HepG2 (cell line): Measurements from ENCODE around the gene SMG5. TPM values are rescaled to one million over a fixed set of nuclear protein-coding genes. Genes with fewer than 3 reads are reported as not detected.

Source experiments
- AGO2 ChIP-seq: fragments of 200-400 bp; formaldehyde crosslinking; optimal IDR thresholded peaks from 2 replicates; pipeline ENCODE3; 2017; ENCODE audit warnings: mild to moderate bottlenecking, low read depth, low read length, moderate library complexity
- BRCA1 ChIP-seq: sonication (generic); formaldehyde crosslinking; IDR thresholded peaks from 2 replicates; pipeline ENCODE4 v1.4.0; 2020; ENCODE audit warnings: missing genetic modification reagents
- EP300 ChIP-seq, 3 experiments: sonication (generic) in 1 of 3; formaldehyde crosslinking in 1 of 3; IDR thresholded peaks; 2 replicates each; pipeline versions ENCODE4 v1.5.1 to v1.6.1; 2011 to 2020; ENCODE audit warnings: low read depth in 2 of 3, low read length in 2 of 3, borderline replicate concordance in 1 of 3, improper control_type of control experiment in 1 of 3, mild to moderate bottlenecking in 1 of 3, missing genetic modification reagents in 1 of 3, moderate library complexity in 1 of 3
- GABPB1 ChIP-seq: IDR thresholded peaks from 2 replicates; pipeline ENCODE4 v1.6.1; 2016; ENCODE audit warnings: mild to moderate bottlenecking, missing genetic modification reagents, moderate library complexity, missing compliant biosample characterization
- HNF4G ChIP-seq, 2 experiments: sonication (generic) in 1 of 2; formaldehyde crosslinking in 1 of 2; IDR thresholded peaks; 2 replicates each; pipeline versions ENCODE4 v1.4.0 to v1.6.1; 2011 to 2020; ENCODE audit warnings: borderline replicate concordance in 2 of 2, low read depth in 2 of 2, mild to moderate bottlenecking in 2 of 2, low read length in 1 of 2, missing genetic modification reagents in 1 of 2, moderate library complexity in 1 of 2
- JUN ChIP-seq: sonication (generic); formaldehyde crosslinking; IDR thresholded peaks from 2 replicates; pipeline ENCODE4 v1.4.0; 2020; ENCODE audit warnings: mild to moderate bottlenecking, missing genetic modification reagents
- MEIS1 ChIP-seq: sonication (generic); formaldehyde crosslinking; IDR thresholded peaks from 2 replicates; pipeline ENCODE4 v1.9.0; 2021; ENCODE audit warnings: mild to moderate bottlenecking, missing genetic modification reagents, moderate library complexity, borderline replicate concordance
- MTF2 ChIP-seq: sonication (generic); formaldehyde crosslinking; IDR thresholded peaks from 2 replicates; pipeline ENCODE4 v1.5.0; 2020; ENCODE audit warnings: missing genetic modification reagents, borderline replicate concordance
- SKI ChIP-seq: fragments of 450-650 bp; IDR thresholded peaks from one replicate; pipeline ENCODE4 v1.6.1; 2018; ENCODE audit warnings: mild to moderate bottlenecking; ENCODE audit not compliant: partially characterized antibody
- SNAI1 ChIP-seq: sonication (generic); formaldehyde crosslinking; IDR thresholded peaks from 2 replicates; pipeline ENCODE4 v1.5.0; 2020; ENCODE audit warnings: mild to moderate bottlenecking, missing genetic modification reagents, borderline replicate concordance
- XRCC5 ChIP-seq: fragments of 200-400 bp; formaldehyde crosslinking; optimal IDR thresholded peaks from 2 replicates; pipeline ENCODE3; 2017; ENCODE audit warnings: mild to moderate bottlenecking, low read length
- ZMYM4 ChIP-seq: sonication (generic); formaldehyde crosslinking; IDR thresholded peaks from 2 replicates; pipeline ENCODE4 v1.8.1; 2023; ENCODE audit warnings: mild to moderate bottlenecking, missing genetic modification reagents
- ZNF17 ChIP-seq: sonication (generic); formaldehyde crosslinking; IDR thresholded peaks from 2 replicates; pipeline ENCODE4 v1.5.0; 2020; ENCODE audit warnings: mild to moderate bottlenecking, missing genetic modification reagents
- ZNF264 ChIP-seq: sonication (generic); formaldehyde crosslinking; IDR thresholded peaks from 2 replicates; pipeline ENCODE4 v1.4.0; 2020; ENCODE audit warnings: missing genetic modification reagents
- ZNF350 ChIP-seq: sonication (generic); formaldehyde crosslinking; IDR thresholded peaks from 2 replicates; pipeline ENCODE4 v1.4.0; 2020; ENCODE audit warnings: mild to moderate bottlenecking, low read depth, missing genetic modification reagents, borderline replicate concordance
- ZNF543 ChIP-seq: sonication (generic); formaldehyde crosslinking; IDR thresholded peaks from 2 replicates; pipeline ENCODE4 v1.4.0; 2020; ENCODE audit warnings: mild to moderate bottlenecking, missing genetic modification reagents
- ZNF878 ChIP-seq: sonication (generic); formaldehyde crosslinking; IDR thresholded peaks from 2 replicates; pipeline ENCODE4 v1.8.1; 2023; ENCODE audit warnings: mild to moderate bottlenecking, missing genetic modification reagents, moderate library complexity
- polyA plus RNA-seq, 8 experiments: library from polyadenylated mRNA; depleted of rRNA in 3 of 8; stranded (reverse) in 7 of 8; unstranded in 1 of 8; fragments of >200 nt; fragmentation: Illumina TruSeq in 4 of 8; extraction: Trizol in 4 of 8; gene quantifications; 2 replicates each; pipeline versions ENCODE4 v1.2.1 to v1.2.3, GENCODE V29; 2011 to 2016; ENCODE audit warnings: low read depth in 4 of 8, missing spikeins in 1 of 8, mixed read lengths in 1 of 8; ENCODE audit not compliant: insufficient read depth in 1 of 8
- total RNA-seq, 5 experiments: library from RNA; depleted of rRNA; stranded (reverse); fragments of >200 nt; fragmentation: Illumina TruSeq; extraction: Trizol; gene quantifications; 2 replicates each; pipeline ENCODE4 v1.2.3, GENCODE V29; 2016; ENCODE audit warnings: low read depth in 1 of 5
- TF ChIP-seq, protein P1 (sequence below): IDR thresholded peaks from 2 replicates; pipeline ENCODE4 v1.6.1; 2016
- TF ChIP-seq, protein P2 (sequence below): sonication (generic); formaldehyde crosslinking; IDR thresholded peaks from 2 replicates; pipeline ENCODE4 v1.4.0; 2020; ENCODE audit warnings: missing genetic modification reagents
- TF ChIP-seq, protein P3 (sequence below): sonication (generic); formaldehyde crosslinking; IDR thresholded peaks from 2 replicates; pipeline ENCODE4 v1.4.0; 2020; ENCODE audit warnings: missing genetic modification reagents
- TF ChIP-seq, protein P4 (sequence below): sonication (generic); formaldehyde crosslinking; IDR thresholded peaks from 2 replicates; pipeline ENCODE4 v1.4.0; 2020; ENCODE audit warnings: missing genetic modification reagents, mild to moderate bottlenecking, borderline replicate concordance
- TF ChIP-seq, protein P5 (sequence below): IDR thresholded peaks from 2 replicates; pipeline ENCODE4 v1.6.1; 2018; ENCODE audit warnings: missing genetic modification reagents, mild to moderate bottlenecking, missing compliant biosample characterization

SMG5 gene
- total and polyA plus RNA-seq, 2 of the 13 experiments (the other 11 are each of a cell fraction or from before 2014, with no cell fraction given), result 50.5 to 84.0 TPM

DNA sequence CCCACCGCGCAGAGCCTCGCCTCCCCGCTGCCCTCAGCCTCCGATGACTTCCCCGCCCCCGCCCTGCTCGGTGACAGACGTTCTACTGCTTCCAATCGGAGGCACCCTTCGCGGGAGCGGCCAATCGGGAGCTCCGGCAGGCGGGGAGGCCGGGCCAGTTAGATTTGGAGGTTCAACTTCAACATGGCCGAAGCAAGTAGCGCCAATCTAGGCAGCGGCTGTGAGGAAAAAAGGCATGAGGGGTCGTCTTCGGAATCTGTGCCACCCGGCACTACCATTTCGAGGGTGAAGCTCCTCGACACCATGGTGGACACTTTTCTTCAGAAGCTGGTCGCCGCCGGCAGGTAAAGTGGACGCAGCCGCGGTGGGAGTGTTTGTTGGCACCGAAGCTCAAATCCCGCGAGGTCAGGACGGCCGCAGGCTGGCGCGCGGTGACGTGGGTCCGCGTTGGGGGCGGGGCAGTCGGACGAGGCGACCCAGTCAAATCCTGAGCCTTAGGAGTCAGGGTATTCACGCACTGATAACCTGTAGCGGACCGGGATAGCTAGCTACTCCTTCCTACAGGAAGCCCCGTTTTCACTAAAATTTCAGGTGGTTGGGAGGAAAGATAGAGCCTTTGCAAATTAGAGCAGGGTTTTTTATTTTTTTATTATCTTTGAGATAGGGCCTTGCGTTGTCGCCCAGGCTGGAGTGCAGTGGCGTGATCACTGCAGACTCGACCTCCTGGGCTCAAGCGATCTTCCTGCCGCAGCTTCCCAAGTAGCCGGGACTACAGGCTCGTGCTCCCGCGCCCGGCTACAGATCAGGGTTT lies 69.6 kb downstream of the SMG5 start, which contains the start of gene PMF1 (continued):
- TF ChIP-seq EP300 (IDR thresholded peaks at IDR 0.05; ENCODE audit: low read depth in 2 of 2, low read length in 2 of 2) (no peak), EP300 (CRISPR knock-in tag; IDR thresholded peaks at IDR 0.05; ENCODE audit: borderline replicate concordance) (peak; percentile 40; the same call in 1 of the 2 replicates), ZMYM4 (CRISPR knock-in tag) (peak; percentile 84; the same call in 1 of the 2 replicates), ZNF17 (CRISPR knock-in tag) (no peak), SKI (no peak), XRCC5 (no peak), ZNF264 (CRISPR knock-in tag) (peak; percentile 52; the same call in 1 of the 2 replicates), JUN (CRISPR knock-in tag) (peak; percentile 74; the same call in 1 of the 2 replicates), MEIS1 (CRISPR knock-in tag) (peak; percentile 76), ZNF350 (CRISPR knock-in tag) (peak; percentile 83; the same call in 1 of the 2 replicates), BRCA1 (peak; percentile 52; the same call in 1 of the 2 replicates), HNF4G (IDR thresholded peaks at IDR 0.05; ENCODE audit: borderline replicate concordance, low read depth, low read length) (no peak), HNF4G (CRISPR knock-in tag; IDR thresholded peaks at IDR 0.05; ENCODE audit: borderline replicate concordance, low read depth) (peak; percentile 63; the same call in 1 of the 2 replicates), MTF2 (CRISPR knock-in tag) (no peak), GABPB1 (CRISPR knock-in tag) (peak; percentile 81), ZNF543 (CRISPR knock-in tag) (peak; percentile 86), SNAI1 (no peak), ZNF878 (CRISPR knock-in tag) (0 out of 2 replicates have a peak, but pooled peaks have one; percentile 73), AGO2 (peak; percentile 97)
- TF ChIP-seq, protein P1, sequence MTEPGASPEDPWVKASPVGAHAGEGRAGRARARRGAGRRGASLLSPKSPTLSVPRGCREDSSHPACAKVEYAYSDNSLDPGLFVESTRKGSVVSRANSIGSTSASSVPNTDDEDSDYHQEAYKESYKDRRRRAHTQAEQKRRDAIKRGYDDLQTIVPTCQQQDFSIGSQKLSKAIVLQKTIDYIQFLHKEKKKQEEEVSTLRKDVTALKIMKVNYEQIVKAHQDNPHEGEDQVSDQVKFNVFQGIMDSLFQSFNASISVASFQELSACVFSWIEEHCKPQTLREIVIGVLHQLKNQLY, result no peak
- TF ChIP-seq, protein P2, sequence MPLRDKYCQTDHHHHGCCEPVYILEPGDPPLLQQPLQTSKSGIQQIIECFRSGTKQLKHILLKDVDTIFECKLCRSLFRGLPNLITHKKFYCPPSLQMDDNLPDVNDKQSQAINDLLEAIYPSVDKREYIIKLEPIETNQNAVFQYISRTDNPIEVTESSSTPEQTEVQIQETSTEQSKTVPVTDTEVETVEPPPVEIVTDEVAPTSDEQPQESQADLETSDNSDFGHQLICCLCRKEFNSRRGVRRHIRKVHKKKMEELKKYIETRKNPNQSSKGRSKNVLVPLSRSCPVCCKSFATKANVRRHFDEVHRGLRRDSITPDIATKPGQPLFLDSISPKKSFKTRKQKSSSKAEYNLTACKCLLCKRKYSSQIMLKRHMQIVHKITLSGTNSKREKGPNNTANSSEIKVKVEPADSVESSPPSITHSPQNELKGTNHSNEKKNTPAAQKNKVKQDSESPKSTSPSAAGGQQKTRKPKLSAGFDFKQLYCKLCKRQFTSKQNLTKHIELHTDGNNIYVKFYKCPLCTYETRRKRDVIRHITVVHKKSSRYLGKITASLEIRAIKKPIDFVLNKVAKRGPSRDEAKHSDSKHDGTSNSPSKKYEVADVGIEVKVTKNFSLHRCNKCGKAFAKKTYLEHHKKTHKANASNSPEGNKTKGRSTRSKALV (CRISPR knock-in tag), result no peak
- TF ChIP-seq, protein P3, sequence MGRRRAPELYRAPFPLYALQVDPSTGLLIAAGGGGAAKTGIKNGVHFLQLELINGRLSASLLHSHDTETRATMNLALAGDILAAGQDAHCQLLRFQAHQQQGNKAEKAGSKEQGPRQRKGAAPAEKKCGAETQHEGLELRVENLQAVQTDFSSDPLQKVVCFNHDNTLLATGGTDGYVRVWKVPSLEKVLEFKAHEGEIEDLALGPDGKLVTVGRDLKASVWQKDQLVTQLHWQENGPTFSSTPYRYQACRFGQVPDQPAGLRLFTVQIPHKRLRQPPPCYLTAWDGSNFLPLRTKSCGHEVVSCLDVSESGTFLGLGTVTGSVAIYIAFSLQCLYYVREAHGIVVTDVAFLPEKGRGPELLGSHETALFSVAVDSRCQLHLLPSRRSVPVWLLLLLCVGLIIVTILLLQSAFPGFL (CRISPR knock-in tag), result no peak
- TF ChIP-seq, protein P4, sequence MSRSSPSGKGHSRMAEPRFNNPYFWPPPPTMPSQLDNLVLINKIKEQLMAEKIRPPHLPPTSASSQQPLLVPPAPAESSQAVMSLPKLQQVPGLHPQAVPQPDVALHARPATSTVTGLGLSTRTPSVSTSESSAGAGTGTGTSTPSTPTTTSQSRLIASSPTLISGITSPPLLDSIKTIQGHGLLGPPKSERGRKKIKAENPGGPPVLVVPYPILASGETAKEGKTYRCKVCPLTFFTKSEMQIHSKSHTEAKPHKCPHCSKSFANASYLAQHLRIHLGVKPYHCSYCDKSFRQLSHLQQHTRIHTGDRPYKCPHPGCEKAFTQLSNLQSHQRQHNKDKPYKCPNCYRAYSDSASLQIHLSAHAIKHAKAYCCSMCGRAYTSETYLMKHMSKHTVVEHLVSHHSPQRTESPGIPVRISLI (CRISPR knock-in tag), result no peak
- TF ChIP-seq, protein P5, sequence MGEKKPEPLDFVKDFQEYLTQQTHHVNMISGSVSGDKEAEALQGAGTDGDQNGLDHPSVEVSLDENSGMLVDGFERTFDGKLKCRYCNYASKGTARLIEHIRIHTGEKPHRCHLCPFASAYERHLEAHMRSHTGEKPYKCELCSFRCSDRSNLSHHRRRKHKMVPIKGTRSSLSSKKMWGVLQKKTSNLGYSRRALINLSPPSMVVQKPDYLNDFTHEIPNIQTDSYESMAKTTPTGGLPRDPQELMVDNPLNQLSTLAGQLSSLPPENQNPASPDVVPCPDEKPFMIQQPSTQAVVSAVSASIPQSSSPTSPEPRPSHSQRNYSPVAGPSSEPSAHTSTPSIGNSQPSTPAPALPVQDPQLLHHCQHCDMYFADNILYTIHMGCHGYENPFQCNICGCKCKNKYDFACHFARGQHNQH (CRISPR knock-in tag), result peak; percentile 59; the same call in 1 of the 2 replicates
